Mononuclear cell (primary cell): ENCODE results near the gene NTRK2. TPM values are rescaled to one million over a fixed set of nuclear protein-coding genes. Genes with fewer than 3 reads are reported as not detected.

ENCODE experiments used
- H3K27me3 ChIP-seq: 2 replicates; pipeline ENCODE4 v1.6.0; 2011; ENCODE audit warnings: low read length, control low read depth; ENCODE audit not compliant: insufficient read depth
- H3K4me1 ChIP-seq: 2 replicates; pipeline ENCODE4 v1.5.1; 2011; ENCODE audit warnings: mild to moderate bottlenecking, low read length, control low read depth; ENCODE audit not compliant: insufficient read depth
- H3K4me3 ChIP-seq: 2 replicates; pipeline ENCODE4 v1.5.1; 2011; ENCODE audit warnings: mild to moderate bottlenecking, low read length, moderate library complexity
- H3K9me3 ChIP-seq: 2 replicates; pipeline ENCODE4 v1.5.1; 2011; ENCODE audit warnings: low read depth, mild to moderate bottlenecking, control low read depth, low read length
- total RNA-seq: library from RNA; depleted of rRNA; stranded (reverse); fragments of >200 nt; gene quantifications from one replicate; pipeline ENCODE4 v1.2.3, GENCODE V29; 2012

The NTRK2 gene
- total RNA-seq, 1 donor = 0.10 TPM

- H3K9me3 ChIP-seq = no peaks in the 10 kb centered on the region
- no peaks in the 10 kb centered on the region for H3K4me1 ChIP-seq
- no peaks in the 10 kb centered on the region for H3K27me3 ChIP-seq
- no peak overlapping the region for H3K4me3 ChIP-seq
Observed at GRCh38 chr9:84866396-84867175, 197.1 kb downstream of the NTRK2 start.

GRCh38 chr9:84867186-84867585 lies 197.7 kb downstream of the NTRK2 start:
- Histone ChIP-seq H3K27me3 (no peaks in the 10 kb centered on the region), H3K4me1 (no peaks in the 10 kb centered on the region), H3K4me3 (no peak overlapping the region), H3K9me3 (no peaks in the 10 kb centered on the region)

GRCh38 chr9:84869091-84869490 lies 199.6 kb downstream of the NTRK2 start:
- Histone ChIP-seq H3K27me3 (no peaks in the 10 kb centered on the region), H3K9me3 (no peaks in the 10 kb centered on the region), H3K4me1 (no peaks in the 10 kb centered on the region), H3K4me3 (no peak overlapping the region)

GRCh38 chr9:84871983-84872382 lies 202.5 kb downstream of the NTRK2 start:
- no peaks in the 10 kb centered on the region for H3K27me3 ChIP-seq
- H3K9me3 ChIP-seq = no peaks in the 10 kb centered on the region
- no peaks in the 10 kb centered on the region for H3K4me1 ChIP-seq
- no peak overlapping the region for H3K4me3 ChIP-seq

- Histone ChIP-seq H3K4me3 (no peak overlapping the region), H3K27me3 (no peaks in the 10 kb centered on the region), H3K9me3 (no peaks in the 10 kb centered on the region), H3K4me1 (no peaks in the 10 kb centered on the region)
Observed at GRCh38 chr9:84874022-84874421, 204.5 kb downstream of the NTRK2 start.

- H3K4me3 ChIP-seq = no peak overlapping the region
- no peaks in the 10 kb centered on the region for H3K27me3 ChIP-seq
- H3K4me1 ChIP-seq = no peaks in the 10 kb centered on the region
- H3K9me3 ChIP-seq = no peaks in the 10 kb centered on the region
Observed at GRCh38 chr9:84874596-84874995, 205.1 kb downstream of the NTRK2 start.

- H3K4me1 ChIP-seq = no peaks in the 10 kb centered on the region
- H3K9me3 ChIP-seq = no peaks in the 10 kb centered on the region
- no peaks in the 10 kb centered on the region for H3K27me3 ChIP-seq
- H3K4me3 ChIP-seq = no peak overlapping the region
Observed at GRCh38 chr9:84875193-84875592, 205.7 kb downstream of the NTRK2 start.

- Histone ChIP-seq H3K9me3 (no peaks in the 10 kb centered on the region), H3K4me1 (no peaks in the 10 kb centered on the region), H3K27me3 (no peaks in the 10 kb centered on the region), H3K4me3 (no peak overlapping the region)
Observed at GRCh38 chr9:84879631-84880030, 210.1 kb downstream of the NTRK2 start.

GRCh38 chr9:84880835-84881234 lies 211.3 kb downstream of the NTRK2 start:
- Histone ChIP-seq H3K27me3 (no peaks in the 10 kb centered on the region), H3K4me3 (no peak overlapping the region), H3K9me3 (no peaks in the 10 kb centered on the region), H3K4me1 (no peaks in the 10 kb centered on the region)

GRCh38 chr9:84886866-84887265 lies 217.3 kb downstream of the NTRK2 start:
- no peaks in the 10 kb centered on the region for H3K9me3 ChIP-seq
- no peak overlapping the region for H3K4me3 ChIP-seq
- no peaks in the 10 kb centered on the region for H3K4me1 ChIP-seq
- no peaks in the 10 kb centered on the region for H3K27me3 ChIP-seq

GRCh38 chr9:84891924-84892323 lies 222.4 kb downstream of the NTRK2 start:
- no peaks in the 10 kb centered on the region for H3K4me1 ChIP-seq
- no peaks in the 10 kb centered on the region for H3K27me3 ChIP-seq
- H3K9me3 ChIP-seq = no peaks in the 10 kb centered on the region
- no peak overlapping the region for H3K4me3 ChIP-seq

- Histone ChIP-seq H3K9me3 (no peaks in the 10 kb centered on the region), H3K4me3 (no peak overlapping the region), H3K27me3 (no peaks in the 10 kb centered on the region), H3K4me1 (no peaks in the 10 kb centered on the region)
Observed at GRCh38 chr9:84893419-84894128, 224.0 kb downstream of the NTRK2 start.

- Histone ChIP-seq H3K27me3 (no peaks in the 10 kb centered on the region), H3K4me3 (no peak overlapping the region), H3K4me1 (no peaks in the 10 kb centered on the region), H3K9me3 (no peaks in the 10 kb centered on the region)
Observed at GRCh38 chr9:84894859-84895258, 225.3 kb downstream of the NTRK2 start.

- Histone ChIP-seq H3K4me3 (no peak overlapping the region), H3K4me1 (no peaks in the 10 kb centered on the region), H3K9me3 (no peaks in the 10 kb centered on the region)
Observed at GRCh38 chr9:84897362-84898094, 228.0 kb downstream of the NTRK2 start.

GRCh38 chr9:84898188-84898587 lies 228.7 kb downstream of the NTRK2 start:
- H3K27me3 ChIP-seq = no peaks in the 10 kb centered on the region
- H3K9me3 ChIP-seq = no peaks in the 10 kb centered on the region
- no peak overlapping the region for H3K4me3 ChIP-seq
- no peaks in the 10 kb centered on the region for H3K4me1 ChIP-seq

More at GRCh38 chr9:84897362-84898094, 228.0 kb downstream of the NTRK2 start:
- H3K27me3 ChIP-seq = no peaks in the 10 kb centered on the region
